NK-92 (cell line): Measurements from ENCODE around the gene TBL3.
A peak's percentile ranks its signal among the peaks of the same experiment; 100 is the strongest.

Experiments used
- DNase-seq: peaks from one replicate; lab custom pipeline; 2025; ENCODE audit not compliant: unreplicated experiment; lab: John Stamatoyannopoulos, UW

Gene TBL3

DNA sequence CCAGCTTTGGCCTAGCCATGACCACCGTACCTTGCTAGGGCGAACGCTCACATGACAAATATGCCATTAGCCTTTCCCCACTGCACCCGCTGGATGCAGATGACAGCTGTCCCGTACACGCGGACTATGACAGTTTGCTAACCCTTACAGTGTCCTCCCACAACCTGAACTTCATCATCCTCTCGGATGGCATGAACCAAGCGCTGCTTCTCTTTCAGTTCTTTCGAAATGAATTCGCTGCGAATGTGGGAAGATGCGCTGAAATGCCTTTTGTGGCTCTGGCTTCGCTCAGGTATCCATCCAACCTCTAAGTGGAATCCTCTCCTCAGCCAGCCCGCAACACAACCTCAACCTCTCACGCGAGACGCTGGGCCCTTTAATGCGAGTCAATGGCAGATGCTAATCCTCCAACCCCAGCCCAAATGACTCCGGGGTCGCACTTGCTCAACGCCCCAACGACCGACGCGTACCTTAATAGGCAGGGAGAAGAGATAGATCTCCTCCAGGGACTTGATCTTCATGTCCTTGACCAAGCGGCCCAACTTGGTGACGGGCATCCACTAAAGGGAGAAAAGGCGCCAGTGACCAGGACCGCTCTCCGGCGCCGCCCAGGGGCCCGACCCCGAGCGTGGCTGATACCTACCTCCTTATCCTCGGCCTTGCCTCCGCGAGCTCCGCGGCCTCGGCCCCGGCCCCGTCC, 7.9 kb upstream of the TBL3 start:
- no peak for DNase-seq

DNA sequence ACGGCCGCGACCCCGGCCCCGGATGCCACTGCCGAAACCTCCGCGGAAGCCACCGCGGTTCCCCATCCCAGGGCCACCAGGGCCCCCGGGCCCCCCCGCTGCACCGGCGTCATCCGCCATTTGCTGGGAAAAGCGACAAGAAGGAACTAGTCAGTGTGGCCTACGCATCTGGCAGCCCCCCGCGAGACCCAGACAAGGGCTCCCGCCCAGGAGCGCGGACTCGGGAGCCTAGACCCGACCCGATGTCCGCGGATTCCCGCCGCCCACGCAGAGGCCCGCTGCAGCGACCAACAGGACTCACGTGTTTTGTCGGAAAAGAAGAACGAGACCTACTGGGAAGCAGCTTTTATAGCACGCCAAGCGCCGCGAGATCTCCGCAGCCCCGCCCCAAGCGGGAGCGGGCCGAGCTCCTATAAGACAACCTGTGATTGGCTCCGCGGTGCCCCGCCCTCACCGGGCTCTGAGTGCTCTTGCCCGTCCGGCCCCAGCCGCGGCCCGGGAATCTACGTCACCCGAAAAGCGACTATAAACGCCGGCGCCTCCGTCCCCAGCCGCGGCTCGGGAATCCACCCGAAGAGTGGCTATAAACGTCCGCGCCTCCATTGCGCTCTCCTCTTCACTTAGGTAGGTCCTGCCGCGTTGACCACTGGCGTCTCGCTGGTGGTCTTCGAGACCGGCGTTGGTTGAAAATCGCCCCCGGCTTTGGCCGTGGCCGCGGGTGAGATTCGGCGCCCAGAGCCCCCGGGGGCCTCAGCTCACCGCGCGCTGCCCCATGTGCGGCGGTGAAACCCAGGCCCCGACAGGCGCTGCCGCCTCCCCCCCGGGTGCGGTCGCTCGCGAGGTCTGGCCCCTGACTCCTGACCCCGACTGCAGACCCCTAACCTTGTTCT, 7.1 kb upstream of the TBL3 start, which contains the start of gene RPS2:
RPS2 (minus strand) TSS at position 321 of the 890 bp plus-strand sequence; CDS start at position 120, 201 bp downstream.
- DNase-seq = peak; percentile 90

DNA sequence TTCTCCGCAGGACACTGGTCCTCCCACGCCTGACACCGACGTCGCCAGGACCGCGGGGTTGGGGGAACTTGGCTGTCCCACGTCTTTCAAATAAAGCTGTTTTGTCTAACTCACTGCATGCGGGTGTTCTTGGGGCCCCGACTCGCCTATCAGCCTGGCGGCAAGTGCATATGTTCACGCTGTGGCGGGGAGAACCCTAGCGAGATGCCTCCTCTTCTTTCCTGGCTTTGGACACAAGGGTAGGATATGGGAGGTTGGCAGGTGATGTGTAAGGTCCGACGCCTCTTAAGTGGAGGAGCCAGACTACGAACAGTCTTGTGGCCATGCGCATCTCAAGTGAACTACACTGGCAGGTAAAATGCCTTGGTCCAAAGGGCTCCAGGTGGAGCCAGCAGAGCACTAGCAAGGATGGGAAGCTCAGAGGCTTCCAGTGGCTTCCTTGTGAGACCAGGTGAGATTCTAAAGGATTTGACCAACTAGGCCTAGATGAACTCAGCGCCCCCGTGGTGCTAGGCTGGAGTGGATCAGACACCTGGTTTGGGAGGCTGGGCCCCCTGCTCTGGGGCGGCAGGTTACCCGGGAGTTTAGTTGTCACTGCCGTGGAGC, 6.4 kb upstream of the TBL3 start:
- no peak for DNase-seq

DNA sequence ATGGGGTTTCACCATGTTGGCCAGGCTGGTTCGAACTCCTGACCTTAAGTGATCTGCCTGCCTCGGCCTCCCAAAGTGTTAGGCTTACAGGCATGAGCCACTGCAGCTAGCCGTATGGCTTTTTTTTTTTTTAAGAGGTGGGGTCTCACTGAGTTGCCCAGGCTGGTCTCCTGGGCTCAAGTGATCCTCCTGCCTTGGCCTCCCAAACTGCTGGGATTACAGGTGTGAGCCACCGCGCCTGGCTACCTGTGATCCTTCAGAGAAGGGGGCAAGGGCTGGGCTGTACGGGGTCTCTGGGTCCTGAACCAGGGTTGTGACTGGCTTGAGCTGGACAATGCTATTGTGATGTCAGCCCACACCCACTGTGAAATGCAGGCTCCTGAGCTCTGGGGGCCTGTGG, 5.4 kb upstream of the TBL3 start, which contains the start of gene RNF151:
RNF151 (plus strand) TSS at position 397 of the 400 bp plus-strand sequence. CDS start 26 bp downstream, outside the sequence.
- no peak for DNase-seq

DNA sequence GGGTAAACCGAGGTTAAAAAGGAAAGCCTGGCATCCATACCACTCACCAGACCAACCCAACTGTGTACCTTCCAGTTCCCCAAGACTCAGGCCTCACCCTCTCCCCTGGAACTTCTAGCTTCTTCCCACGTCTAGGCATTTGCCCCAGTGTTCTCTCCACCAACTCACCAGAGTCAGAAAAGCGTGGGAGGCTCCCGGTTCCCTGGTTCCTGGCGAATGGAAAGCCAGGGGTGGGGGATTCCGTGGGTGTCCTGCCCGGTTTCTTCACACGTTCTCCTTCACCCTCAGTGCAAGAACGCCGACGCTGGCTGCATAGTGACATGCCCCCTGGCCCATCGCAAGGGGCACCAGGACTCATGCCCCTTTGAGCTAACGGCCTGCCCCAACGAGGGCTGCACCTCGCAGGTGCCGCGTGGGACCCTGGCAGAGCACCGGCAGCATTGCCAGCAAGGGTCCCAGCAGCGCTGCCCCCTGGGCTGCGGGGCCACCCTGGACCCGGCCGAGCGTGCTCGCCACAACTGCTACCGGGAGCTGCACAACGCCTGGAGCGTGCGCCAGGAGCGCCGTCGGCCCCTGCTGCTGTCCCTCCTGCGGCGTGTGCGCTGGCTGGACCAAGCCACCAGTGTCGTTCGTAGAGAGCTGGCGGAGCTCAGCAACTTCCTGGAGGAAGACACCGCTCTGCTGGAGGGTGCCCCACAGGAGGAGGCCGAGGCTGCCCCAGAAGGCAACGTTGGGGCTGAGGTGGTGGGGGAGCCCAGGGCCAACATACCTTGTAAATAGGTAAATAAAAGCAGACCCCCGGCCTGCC, 3.5 kb upstream of the TBL3 start:
- no peak for DNase-seq

DNA sequence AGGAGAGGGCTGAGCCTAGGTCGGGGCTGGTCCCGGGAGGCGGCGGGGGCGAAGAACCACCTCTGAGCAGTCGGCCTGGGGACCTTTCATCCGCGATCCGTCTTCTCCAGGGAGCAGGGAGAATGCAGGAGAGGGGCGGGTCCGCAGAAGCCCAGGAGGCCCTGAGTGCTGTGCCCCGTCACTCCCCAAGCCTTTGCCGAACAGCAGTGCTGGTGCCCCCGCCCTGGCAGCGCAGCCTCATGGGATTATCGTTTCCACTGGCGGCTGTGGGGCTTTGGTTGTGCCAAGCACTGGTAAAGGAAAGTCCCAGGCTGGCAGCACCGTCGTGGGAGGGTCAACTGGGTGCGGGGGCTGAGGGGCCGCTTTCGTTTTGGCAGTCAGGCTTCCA, 631 bp downstream of the TBL3 start:
- DNase-seq = no peak

DNA sequence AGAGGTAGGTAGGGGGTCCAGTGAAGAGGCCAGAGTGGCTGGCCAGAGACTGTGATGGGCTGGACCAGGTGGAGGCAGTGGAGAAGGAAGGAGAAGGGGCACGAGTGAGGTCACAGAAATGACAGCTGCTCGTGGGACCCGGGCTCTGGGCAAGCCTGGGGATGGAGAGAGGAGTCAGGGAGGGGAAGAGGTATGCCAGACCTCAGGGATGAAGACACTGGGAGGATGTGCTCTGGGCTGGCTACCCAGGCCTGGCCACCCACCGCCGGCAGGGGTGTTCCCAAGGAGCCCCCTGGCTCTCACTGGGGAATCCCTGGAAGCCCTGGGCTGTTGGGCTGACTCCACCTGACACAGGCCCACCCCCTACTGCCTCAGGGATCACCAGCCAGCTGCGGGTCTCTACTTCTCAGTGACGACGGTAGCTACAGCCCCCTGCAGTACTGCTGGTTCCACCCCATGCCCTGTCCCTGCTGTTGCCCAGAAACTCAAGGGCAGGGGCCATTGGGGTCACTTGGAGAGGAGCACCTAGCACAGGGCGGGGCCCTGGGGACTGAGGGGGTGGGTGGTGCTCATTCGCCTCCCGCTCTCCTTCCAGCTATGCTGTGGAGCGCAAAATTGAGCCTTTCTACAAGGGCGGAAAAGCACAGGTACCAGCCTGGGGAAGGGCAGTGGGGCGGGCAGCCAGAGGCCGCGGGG, 1.8 kb downstream of the TBL3 start:
- DNase-seq = no peak

DNA sequence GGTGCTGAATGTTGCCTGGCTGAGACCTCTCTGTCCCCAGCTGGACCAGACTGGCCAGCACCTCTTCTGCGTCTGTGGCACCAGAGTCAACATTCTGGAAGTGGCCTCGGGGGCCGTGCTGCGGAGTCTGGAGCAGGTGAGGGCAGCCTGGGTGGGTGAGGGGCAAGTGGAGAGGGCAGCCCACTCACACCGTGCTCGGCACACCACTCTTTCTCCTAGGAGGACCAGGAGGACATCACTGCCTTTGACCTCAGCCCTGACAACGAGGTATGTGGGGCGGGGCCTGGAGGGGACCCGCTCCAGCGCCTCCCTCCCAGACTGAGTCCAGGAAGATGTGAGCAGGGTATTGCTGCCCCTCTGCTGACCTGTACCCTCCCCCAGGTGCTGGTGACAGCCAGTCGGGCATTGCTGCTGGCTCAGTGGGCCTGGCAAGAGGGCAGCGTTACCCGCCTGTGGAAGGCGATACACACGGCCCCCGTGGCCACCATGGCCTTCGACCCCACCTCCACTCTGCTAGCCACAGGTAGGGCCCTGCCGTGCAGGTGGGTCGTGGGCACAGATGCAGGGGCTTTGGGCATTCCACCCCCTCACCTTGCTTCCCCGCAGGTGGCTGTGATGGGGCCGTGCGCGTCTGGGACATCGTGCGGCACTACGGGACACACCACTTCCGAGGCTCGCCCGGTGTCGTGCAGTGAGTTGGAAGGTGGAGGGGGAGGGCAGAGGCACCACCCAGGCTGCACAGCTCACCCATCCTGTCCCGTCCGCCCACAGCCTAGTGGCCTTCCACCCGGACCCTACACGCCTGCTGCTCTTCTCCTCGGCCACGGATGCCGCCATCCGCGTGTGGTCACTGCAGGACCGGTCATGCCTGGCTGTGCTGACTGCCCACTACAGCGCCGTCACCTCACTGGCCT, 2.6 kb downstream of the TBL3 start:
- no peak for DNase-seq

DNA sequence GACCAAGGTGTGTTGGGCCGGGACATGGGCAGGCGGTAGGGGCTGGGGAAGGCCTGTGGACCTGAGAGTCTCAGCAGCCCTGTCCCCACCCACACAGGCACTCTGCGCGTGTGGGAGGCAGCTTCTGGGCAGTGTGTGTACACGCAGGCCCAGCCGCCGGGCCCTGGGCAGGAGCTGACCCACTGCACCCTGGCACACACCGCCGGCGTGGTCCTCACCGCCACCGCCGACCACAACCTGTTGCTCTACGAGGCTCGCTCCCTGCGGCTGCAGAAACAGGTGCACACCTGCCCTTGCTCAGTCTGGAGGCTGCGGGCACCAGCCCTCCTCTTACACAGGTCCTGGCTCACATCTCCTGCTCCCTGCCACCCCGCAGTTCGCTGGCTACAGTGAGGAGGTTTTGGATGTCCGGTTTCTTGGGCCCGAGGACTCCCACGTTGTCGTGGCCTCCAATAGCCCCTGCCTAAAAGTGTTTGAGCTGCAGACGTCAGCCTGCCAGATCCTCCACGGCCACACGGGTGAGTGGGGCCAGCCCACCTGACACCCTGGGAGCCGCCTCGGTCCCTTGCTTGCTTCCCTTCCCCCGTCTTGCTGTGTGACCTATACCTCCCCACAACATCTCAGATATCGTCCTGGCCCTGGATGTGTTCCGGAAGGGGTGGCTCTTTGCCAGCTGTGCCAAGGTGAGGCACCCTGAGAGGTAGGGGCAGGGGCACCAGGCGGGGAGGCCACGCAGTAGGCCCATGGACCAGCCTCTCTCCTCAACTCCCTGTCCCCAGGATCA, 3.8 kb downstream of the TBL3 start:
- no peak for DNase-seq

DNA sequence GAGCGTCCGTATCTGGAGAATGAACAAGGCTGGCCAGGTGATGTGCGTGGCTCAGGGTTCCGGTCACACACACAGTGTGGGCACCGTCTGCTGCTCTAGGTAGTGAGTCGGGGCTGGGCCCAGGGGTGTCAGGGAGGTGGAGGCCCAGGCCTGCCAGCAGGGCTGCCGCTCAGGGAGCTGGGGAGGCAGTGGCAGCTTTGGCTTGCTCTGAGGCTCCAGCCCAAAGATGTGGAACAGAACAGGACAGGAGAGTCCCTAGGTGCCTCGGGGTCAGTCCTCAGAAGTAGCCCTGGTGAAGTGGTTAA, 4.3 kb downstream of the TBL3 start:
- DNase-seq = no peak

DNA sequence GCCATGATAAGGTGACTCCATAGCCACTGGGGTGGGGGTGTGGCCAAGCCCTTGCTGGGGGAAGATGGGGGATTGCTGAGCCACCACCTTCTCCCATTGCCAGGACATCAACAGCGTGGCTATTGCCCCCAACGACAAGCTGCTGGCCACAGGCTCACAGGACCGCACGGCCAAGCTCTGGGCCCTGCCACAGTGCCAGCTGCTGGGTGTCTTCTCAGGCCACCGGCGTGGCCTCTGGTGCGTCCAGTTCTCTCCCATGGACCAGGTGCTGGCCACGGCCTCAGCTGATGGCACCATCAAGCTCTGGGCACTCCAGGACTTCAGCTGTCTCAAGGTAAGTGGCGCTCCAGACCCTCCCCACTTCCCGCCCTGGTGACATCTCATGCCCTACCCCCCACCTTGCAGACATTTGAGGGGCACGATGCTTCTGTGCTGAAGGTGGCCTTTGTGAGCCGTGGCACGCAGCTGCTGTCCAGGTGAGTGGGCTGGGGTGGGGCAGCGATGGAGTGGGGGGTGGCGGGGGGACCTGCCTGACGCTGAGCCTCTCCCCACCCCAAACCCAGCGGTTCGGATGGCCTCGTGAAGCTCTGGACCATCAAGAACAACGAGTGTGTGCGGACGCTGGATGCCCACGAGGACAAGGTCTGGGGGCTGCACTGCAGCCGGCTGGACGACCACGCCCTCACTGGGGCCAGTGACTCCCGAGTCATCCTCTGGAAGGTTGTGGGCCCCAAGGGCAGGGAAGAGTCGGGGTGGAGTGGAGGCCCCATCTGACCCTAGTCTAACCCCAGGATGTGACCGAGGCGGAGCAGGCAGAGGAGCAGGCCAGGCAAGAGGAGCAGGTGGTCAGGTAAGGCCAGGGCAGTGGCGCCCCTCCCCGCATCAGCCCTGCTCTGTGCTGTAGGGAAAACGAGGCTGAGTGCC, 5.4 kb downstream of the TBL3 start:
- DNase-seq = no peak

DNA sequence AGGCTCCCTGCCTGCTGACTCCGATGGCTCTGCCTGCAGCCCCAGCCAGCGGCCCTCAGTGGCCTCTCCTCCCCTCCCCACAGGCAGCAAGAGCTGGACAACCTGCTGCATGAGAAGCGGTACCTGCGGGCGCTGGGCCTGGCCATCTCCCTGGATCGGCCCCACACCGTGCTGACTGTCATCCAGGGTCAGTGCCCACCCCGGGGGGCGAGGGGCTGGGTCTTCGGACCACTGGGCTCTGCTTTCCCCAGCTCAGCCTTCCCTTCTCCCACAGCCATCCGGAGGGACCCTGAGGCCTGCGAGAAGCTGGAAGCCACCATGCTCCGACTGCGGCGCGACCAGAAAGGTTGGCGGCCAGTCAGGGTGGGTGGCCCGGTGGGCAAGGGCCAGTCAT, 6.0 kb downstream of the TBL3 start:
- DNase-seq = no peak

DNA sequence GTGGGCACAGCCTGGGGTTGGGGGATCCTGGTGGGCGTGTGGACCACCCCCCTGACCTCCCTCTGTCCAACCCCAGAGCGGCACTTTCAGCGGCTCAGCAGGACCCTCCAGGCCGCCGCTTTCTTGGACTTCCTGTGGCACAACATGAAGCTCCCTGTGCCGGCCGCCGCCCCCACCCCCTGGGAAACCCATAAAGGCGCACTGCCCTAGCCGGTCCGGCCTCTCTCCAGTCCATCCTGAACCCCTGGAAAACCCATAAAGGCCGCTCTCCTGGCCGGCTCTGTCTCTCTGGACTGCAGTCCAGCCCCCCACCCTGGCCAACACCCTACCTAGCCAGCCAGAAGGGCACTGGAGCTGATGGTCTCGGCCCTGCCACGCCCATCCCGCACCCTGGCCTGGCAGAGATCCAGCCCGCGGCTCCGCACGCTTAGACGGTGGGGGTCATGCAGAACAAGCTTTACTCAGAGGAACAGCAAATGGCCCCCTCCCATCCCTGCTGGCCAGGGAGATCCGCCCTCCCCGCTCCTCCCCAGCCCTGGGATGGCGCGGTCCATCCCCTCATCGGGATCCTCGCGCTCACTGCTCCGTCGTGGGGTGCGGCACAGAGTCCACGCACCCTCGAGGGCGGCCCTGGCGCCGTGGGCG, 6.7 kb downstream of the TBL3 start:
- no peak for DNase-seq

DNA sequence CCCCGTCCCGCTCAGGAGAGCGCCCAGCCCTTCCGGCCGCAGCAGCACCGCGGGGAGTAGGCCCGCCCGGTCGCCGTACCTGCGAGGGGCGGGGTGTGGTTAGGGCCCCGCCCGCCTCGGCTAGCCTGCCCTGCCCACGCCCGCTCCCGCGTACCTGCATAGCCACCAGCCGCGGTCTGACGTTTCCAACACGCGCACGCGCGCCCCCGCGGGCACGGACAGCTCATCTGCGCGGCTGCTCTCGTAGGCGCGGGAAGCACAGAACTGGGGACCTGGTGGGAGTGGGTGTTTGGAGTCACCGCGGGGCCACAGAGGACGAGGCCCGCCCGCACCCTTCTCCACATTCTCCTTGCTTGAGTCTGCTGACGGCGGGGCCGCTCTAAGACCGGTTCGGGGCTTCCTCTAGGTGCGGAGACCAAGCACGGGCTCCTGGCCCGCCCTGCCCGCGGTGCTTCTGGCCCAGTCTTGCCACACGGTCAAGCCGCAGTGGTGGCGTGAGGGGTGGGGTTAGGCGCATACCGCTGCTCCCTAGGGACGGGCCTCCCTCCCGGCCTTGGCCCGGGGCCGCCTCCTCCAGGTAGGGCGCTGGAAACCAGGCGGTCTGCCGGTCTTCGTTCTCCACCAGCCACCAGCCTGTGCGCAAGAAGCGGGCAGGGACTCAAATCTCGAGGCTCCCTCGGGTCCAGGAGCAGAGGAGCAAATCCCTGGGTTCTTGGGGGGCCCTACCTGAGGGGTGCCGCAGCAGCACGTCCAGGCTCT, 7.6 kb downstream of the TBL3 start:
- no peak for DNase-seq

DNA sequence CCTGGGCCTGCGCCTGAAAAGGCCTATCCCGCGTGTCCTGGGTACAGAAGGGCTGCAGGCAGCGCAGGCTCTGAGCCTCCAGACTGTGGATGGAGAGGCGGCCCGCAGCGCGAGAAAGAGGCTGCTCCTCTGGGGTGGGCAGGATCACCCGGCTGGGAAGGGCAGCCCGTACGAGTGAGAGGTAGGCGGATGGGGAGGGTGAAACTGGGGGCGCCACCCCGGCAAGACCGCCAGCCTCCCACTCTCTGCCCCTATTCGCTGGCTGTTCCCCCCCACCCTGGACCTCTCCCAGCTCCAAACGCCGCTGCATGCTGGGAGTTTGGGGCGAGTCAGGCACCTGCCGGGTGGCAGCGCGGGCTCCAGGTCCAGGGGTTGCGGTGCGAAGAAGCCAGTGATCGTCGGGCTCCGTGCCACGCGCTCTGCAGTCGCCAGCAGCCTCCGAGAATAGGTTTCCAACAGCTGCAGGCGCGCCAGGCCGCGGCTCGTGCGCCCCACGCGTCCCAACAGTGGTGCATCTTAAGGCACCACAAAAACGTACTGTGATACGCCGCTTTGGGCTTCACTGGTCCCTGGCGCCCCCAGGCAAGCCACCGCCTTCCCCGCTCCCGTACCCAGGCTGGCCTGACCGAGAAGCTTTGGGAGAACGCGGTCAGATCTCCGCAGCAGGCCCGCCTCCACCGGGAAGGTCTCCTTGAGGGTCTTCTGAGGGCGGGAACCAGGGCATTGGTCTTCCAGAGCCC, 8.3 kb downstream of the TBL3 start:
- no peak for DNase-seq

DNA sequence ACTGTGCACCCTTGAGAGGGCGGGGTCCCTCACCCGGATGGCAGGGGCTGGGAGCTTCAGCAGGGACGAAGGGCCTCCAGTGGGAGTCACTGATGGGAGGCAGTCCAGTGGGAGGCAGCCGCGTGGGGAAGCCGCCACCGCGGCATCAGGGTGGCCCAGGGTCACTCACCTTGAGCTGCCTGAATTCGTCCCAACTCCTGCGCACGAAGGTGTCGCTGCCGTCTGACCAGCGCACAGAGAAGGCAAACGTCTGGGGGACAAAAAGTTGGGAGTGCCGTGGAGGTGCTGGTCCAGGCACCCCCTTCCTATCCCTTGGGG, 8.9 kb downstream of the TBL3 start:
- DNase-seq = no peak
